Hippocampal formation (tissue), 2 donors: ENCODE results near the gene KRT76.

ENCODE experiments used
- DNase-seq, 2 donors: peaks; one replicate each; lab custom pipeline; 2025; lab: John Stamatoyannopoulos, UW

Gene KRT76

DNA sequence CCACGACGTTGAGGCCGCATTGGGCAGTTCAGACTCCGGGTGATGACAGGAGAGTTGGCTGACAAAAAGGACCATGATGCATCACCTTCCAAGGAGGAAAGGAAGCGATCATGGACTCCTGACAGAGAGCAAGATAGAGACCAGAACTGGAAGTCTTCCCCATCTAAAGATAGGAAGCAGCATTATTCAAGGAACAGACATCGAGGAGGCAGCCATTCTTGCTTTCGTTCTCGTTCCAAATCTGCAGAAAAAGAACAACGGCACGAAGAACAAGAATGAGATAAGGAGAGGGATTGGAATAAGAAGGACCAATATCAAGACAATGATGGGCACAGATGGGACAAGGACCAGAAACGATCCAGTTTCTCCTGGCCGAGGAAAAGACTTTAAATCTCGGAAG is 46.8 kb downstream of the KRT76 start:
- DNase-seq: no peak

DNA sequence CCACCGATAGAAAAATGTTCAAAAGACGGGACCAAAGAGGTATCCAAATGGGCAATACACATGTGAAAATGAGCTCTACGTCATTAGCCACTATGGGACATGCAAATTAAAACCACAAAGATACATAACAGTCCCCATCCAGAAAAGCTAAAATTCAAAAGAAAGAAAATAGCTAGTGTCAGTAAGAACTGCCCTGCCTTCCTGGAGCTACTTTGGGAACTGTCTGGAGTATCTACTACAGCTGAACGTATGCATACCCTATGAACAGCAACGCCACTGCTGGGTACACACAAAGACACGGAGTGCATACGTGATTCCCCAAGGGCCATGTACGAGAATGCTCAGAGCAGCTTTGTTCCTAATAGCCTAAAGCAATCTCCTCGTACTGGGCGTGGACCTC is 48.0 kb downstream of the KRT76 start:
- no peak for DNase-seq

DNA sequence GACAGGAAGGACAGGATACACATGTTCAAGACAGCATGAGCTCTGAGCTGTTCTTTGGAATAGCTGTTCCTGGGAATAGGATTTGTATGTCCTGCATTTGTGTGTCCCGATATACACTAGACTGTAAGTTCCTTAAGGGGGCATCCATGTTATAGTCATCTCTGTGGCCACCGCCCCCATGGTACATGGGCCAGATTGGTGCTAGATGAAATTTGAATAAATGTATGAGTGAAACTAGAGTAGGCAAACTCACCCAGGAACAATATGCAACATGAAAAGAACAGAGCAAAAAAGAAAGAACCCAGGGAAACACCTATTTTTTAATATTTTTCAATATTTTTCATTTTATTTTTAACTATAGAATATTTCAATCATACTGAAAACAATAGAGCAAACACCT is 48.8 kb downstream of the KRT76 start:
- no peak for DNase-seq

DNA sequence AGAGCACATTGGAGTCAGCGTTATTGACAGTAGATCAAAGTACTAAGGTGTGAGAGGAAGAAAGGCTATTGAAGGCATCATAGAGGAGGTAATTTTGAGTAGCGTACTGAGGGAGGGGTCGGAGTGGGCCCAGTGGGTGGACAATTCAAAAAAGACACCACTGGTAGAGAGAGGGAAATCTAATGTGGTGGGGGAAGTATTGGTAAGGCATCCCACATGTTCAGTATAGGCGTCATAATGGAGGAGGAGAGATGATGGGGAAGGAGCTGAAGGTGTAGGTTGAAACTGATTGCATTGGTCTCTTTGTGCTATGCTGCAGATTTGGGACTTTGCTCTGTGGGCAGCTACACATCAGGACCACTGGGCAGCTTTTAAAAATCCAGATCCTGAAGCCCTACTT is 50.1 kb downstream of the KRT76 start:
- no peak for DNase-seq

DNA sequence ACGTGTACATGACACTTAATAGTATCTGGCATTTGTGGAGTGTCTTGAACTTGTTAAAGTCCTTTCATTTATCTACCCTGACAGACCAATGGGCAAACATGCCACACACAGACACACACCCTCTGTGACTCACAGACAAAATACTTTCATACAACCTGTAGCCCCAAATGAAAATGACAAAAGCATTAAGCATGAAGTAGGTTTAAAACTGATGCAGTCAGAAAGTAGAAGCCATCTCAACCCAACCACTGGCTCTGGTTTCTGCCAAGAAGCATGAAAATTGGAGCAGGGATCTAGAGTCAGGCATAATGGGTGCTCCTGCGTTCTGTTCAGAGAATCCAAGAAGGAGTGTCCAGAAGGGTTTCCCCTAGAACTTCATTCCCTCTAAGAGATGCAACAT is 50.7 kb downstream of the KRT76 start:
- no peak for DNase-seq

DNA sequence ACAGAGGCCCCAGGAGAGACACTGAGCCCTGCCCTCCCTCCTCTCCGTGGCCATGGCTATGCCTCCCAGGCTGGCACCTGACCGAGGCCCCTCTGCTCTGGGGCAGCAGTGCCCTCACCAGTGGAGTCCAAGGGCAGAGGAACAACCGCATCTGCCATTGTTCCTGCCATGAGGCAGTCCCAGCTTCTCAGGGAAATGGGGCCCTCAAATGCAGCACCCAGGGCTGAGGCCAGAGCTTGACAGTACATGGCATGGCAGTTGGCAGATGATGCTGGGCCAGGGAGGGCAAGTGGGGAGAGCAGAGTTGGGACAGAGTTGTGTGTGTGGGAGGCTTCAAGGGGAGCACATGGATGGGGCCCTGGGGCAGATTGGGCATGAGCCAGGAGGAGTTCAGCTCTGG is 52.8 kb downstream of the KRT76 start:
- DNase-seq: no peak

DNA sequence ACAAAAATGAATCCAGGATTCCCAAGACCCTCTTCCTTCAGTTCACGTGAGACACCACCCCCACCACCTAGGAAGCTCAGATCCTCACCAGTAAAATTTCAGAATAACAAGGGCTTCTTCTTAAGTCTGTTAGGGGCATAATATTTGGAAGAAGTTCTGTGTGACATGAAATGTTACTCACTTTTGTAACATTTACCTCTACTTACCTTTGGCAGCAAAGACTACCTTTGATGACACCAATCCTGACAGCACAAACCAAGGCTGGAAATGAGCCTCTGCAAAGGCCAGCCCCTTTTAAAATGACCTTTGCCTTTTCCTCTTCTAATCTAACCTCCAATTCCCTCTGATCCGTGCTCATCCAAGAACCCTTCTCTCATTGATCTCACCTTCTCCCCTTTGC is 54.5 kb downstream of the KRT76 start:
- DNase-seq: no peak

DNA sequence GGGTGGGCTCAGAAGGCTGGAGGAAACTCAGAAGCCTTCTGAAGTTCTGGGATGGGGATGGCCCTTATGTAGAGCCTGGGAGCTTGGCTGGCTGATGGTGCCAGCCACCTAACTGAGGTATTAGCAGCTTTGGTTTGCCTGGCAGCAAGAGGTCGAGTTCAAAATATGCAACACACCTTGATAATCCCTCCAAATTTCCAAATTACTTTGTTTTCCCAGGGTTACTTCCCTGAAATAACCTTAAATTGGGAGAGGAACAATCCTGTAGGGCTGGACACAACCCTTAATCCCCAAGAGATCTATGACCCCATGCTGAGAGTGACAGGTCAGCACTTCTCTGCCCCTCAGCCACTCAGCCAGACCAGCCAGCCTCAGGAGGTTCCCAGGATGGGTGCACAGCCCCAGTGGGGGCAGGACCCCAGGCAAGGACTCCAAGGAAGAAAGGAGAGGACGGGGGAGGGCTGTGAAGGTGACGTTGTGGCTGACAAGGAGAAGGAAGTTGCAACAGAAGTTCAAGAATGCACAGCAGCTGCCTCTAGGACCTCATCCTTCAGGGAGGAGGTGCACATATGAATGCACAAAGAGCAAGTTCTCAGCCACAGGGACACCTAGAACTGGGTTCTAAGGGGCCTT is 55.2 kb downstream of the KRT76 start:
- no peak for DNase-seq

DNA sequence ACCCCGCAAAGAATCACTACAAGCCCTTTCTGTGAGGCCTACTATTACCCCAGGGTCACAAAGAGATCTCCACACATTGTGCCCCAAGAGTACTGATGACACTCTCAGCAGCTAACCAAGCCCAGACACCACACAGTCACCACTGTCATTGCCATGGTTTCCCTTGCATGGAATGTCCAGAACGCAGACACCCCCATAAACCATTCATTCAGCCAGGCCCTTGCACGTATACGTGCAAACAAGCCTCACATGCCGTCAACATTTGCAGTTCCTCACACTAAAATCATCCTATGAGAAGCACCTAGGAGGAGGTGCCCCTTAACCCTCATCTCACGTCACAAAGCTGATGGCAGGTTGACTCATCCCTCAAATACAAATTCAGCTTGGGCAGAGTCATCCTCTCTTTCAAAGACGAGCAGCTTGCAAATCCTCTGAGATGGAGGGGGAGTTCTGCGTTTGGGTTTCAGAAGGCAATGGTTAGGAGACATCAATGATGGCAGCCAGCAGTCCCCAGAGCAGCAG is 56.7 kb downstream of the KRT76 start:
- DNase-seq: no peak
